ENCODE results near the gene ZNF23.
"Not testable (repeated sequence)": the region's sequence is repeated elsewhere in the genome, so short reads cannot be mapped to it uniquely, and the experiment has no call there.

ZNF23 gene

GRCh38 chr16:71461686-71462648 lies at the start of gene ZNF23:
TSS of gene ZNF23 (minus strand) at chr16:71462247. CDS start at chr16:71456796, 5,451 bp downstream.
- in situ Hi-C loops (cut with MboI; ENCODE audit: low sequenced_read_pairs), result no loop called here

DNA sequence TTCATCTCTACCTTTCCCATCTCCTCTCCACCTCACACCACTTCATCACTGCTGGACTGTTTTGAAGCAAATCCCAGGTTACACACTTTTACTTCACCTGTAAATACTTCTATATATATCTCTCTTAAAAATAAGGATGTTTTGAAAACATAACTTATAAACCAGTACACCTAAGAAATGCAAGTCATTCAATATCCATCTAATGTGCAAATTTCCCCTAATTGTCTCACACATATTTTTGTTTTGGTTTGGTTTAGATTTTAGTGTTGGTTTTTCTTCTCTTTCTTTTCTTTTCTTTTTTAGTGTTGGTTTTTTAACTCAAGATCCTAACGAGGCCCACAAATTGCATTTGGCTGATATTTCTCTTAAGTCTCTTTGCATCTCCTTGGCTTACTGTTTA lies 45.0 kb upstream of the ZNF23 start:
- in situ Hi-C loops (cut with MboI; ENCODE audit: low sequenced_read_pairs), result no loop called here

DNA sequence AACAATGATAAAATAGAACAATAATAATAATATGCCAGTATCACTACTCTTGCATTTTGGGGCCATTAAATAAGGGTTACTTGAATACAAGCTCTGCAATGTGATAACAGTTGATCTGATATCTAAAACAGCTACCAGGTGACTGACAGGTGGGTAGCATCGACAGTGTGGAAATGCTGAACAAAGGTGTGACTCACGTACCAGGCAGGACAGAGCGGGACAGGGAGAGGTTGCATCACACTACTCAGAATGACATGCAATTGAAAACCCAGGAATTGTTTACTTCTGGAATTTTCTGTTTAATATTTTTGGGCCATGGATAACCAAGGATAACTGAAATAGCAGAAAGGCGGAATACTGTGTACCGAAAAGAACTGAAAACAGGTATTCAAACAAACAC lies 42.9 kb upstream of the ZNF23 start:
- in situ Hi-C loops (cut with MboI; ENCODE audit: low sequenced_read_pairs), result no loop called here

DNA sequence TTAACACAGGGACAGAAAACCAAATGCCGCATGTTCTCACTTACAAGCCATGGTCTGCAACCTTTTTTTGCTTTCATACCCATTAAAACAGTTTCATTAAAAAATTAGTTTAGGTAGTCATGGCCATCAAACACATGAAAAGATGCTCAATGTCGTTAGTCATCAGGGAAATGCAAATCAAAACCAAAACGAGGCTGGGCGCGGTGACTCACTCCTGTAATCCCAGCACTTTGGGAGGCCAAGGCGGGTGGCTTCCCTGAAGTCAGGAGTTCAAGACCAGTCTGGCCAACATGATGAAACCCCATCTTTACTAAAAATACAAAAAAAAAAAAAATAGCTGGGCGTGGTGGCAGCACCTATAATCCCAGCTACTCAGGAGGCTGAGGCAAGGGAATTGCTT lies 42.0 kb upstream of the ZNF23 start:
- in situ Hi-C loops (cut with MboI; ENCODE audit: low sequenced_read_pairs), result not testable (repeated sequence)

DNA sequence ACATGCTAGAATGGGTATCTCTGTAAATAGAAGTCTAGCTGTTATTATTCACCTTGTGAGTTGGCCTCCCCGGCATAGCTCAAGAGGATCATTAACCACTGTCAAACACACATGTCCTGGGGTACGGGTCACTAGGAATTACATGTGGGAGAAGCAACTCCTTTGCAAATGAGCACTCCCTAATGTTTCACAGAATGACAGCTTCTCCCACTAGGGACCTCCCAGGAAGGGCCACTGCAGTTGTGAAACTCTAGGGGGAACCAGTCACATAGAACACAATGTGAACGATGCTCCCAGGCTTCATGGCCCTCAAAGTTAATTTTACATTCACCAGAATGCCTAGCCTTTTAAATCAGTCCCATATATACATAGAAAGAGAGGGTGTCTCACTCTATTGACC lies 39.5 kb upstream of the ZNF23 start:
- in situ Hi-C loops (cut with MboI; ENCODE audit: low sequenced_read_pairs), result no loop called here

- in situ Hi-C loops (cut with MboI; ENCODE audit: low sequenced_read_pairs), result no loop called here
Observed at GRCh38 chr16:71500964-71501363, 38.9 kb upstream of the ZNF23 start.

DNA sequence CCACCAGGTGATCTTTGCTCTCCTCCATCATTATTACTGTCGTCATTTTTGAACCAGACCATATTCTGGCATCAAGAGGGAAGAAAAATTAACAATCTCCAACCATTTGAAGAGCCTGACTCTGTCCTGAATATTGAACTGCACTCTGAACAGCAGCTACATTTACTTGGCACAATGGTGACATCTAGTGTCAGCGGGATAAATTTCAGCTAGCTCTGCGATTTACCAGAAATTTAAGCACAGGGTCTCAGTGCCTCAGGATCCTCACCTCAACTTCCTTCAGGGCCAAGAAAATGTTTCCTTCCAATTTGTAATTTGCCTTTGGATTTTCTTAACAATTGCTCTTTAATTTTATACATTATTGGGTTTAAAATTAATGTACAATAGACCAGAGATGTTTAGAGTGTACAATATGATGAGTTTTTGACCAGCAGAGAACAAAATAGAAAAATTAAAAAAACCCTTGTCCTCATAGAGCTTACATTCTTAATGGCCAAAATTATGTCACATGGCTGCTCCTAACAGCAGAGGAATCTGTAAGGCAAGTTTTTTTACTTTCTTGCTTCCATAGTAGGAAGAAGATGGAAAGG lies 37.8 kb upstream of the ZNF23 start:
- in situ Hi-C loops (cut with MboI; ENCODE audit: low sequenced_read_pairs), result no loop called here

DNA sequence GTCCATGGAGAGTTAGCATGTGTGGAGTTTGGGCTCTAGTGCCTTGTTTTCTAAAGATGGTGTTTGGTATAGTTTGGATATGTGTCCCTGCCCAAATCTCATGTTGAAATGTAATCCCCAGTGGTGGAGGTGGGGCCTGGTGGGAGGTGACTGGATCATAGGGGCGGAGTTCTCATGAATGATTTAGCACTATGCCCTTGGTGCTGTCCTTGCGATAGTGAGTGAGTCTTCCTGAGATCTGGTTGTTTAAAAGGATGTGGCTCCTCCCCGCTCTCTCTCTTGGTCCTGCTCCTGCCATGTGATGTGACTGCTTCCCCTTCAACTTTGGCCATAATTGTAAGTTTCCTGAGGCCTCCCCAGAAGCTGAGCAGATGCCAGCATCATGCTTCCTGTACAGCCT lies 36.0 kb upstream of the ZNF23 start:
- in situ Hi-C loops (cut with MboI; ENCODE audit: low sequenced_read_pairs), result no loop called here

DNA sequence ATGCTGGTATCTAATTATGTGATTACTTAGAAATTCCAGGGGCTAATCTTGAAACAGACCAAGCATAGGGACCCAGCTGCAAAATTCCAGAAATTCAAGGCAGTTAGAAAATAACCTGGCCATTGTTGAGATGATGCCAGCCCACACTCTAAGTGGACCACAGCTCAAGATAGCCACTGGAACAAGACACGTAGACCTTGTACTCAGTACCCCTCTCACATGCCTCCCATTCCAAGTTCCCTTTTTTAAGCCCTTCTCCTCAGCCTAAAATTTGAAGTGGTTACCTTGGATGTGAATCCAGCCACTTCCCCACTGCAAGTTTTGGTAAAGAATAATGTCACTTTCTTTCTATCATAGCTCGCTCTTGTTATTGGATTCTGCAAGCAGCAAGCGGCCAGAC lies 31.2 kb upstream of the ZNF23 start:
- in situ Hi-C loops (cut with MboI; ENCODE audit: low sequenced_read_pairs), result no loop called here

DNA sequence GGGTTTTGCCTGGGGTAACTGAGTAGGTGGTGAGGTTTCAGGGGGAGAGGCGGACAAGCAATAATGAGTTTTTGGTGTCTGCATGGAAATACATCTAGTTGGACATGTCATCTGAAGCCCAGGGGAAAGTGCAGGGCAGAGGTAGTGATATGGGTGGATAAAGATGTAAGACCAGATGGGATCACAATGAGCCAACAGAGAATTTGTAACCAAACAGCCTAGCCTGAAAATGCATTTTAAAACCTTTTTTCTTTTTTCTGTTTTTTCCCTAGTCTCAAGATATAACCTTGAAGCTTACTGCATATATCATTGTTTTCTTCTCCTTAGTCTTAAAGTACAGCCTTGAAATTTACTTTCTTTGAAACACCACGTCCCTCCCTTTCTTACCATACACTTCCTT lies 30.7 kb upstream of the ZNF23 start:
- in situ Hi-C loops (cut with MboI; ENCODE audit: low sequenced_read_pairs), result no loop called here

- in situ Hi-C loops (cut with MboI; ENCODE audit: low sequenced_read_pairs), result no loop called here
Observed at GRCh38 chr16:71491054-71491453, 29.0 kb upstream of the ZNF23 start.

GRCh38 chr16:71490361-71490760 lies 28.3 kb upstream of the ZNF23 start:
- in situ Hi-C loops (cut with MboI; ENCODE audit: low sequenced_read_pairs), result no loop called here

DNA sequence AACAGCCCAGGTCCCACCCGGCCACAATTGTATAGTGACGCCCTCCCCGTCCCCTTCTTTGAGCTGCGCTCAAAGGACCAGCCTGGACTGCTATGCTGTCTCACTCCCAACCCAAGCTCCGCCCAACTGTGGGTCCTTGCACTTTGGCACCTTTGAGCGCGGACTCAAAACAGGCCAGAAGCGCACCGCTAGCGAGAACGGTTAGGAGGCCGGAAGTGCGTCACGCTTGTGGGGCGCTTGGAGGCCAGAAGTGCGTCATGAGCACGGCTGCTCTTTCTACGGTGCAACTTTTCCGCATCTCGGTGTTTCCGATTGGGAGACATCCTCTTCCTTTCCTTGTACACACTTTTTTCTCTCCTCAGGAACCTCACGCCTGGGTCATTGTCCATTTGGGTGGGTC lies 27.1 kb upstream of the ZNF23 start, which contains the start of gene ZNF19:
Gene ZNF19, minus strand, starts transcription at position 203 of the 400 bp plus-strand sequence. CDS start 7,210 bp downstream, outside the sequence.
- in situ Hi-C loops (cut with MboI; ENCODE audit: low sequenced_read_pairs), result no loop called here

- in situ Hi-C loops (cut with MboI; ENCODE audit: low sequenced_read_pairs), result no loop called here
Observed at GRCh38 chr16:71484006-71484893, 22.2 kb upstream of the ZNF23 start.

DNA sequence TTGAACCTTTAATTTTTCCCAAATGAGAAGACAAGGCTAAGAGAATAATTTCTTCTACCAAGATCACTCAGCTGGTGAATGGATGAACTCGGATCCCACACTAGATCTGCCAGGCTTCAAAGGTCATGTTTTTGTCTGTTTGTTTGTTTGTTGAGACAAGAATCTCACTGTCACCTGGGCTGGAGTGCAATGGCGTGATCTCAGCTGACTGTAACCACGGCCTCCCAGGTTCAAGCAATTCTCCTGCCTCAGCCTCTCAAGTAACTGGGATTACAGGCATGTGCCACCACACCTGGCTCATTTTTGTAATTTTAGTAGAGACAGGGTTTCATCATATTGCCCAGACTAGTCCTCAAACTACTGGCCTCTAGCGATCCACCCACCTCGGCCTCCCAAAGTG lies 20.5 kb upstream of the ZNF23 start:
- in situ Hi-C loops (cut with MboI; ENCODE audit: low sequenced_read_pairs), result no loop called here

DNA sequence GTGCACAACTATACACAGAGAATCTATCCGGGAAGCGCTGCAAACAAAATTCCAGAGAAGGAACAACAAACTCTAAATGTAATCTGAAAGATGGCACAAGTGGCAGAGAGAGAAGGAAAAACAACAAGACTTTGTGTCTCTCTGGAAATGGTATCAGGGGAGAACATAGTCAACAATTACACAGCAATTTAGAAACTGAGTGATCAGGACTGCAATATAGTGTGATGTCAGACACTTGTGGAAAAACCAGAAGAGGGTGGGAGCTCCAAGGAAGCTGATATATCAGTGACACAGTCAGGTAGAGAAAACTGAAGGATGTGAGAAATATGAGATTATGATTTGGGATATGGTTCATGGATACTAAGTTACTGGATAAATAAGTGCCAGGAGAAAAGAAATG lies 18.9 kb upstream of the ZNF23 start:
- in situ Hi-C loops (cut with MboI; ENCODE audit: low sequenced_read_pairs), result no loop called here

DNA sequence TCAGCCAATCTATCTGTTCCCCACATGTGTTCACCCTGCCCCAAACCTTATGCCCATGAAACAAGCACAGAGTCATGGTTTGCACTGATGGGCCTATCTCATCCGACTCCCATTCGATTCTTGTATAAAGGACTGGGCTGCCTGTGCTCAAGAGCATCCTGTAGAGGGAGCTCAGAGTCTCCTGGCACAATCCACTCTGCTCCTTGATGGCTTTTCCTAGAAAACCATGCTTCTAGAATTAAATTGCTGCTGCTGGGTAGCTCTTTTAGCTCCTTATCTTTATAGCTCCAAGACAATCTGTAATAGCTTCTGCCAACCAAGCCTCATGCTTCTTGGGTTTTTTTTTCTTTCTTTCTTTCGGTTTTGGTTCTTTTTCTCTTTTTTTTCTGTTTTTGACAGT lies 17.4 kb upstream of the ZNF23 start:
- in situ Hi-C loops (cut with MboI; ENCODE audit: low sequenced_read_pairs), result no loop called here

- in situ Hi-C loops (cut with MboI; ENCODE audit: low sequenced_read_pairs), result no loop called here
Observed at GRCh38 chr16:71476457-71477124, 14.5 kb upstream of the ZNF23 start.

DNA sequence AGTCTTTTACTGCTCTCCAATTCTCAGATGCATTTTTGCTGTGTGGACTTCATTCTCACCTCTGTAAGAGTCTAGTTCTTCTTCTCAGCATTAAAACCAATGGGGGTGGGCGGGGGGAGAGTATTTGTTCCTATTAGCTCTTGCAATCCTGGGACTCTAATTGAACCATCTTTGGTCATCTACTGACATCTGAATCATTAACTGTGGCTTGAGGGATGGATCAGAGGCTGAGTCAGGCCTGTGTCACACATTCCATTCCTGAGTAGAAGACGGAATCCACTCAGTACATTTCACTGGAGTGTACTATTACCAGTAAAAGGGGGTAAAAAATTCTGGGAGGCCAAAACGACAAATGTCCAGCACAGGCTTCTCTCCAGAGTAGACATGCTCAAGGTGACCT lies 12.8 kb upstream of the ZNF23 start:
- in situ Hi-C loops (cut with MboI; ENCODE audit: low sequenced_read_pairs), result no loop called here

GRCh38 chr16:71473891-71474290 lies 11.8 kb upstream of the ZNF23 start:
- in situ Hi-C loops (cut with MboI; ENCODE audit: low sequenced_read_pairs), result no loop called here

GRCh38 chr16:71472931-71473330 lies 10.9 kb upstream of the ZNF23 start:
- in situ Hi-C loops (cut with MboI; ENCODE audit: low sequenced_read_pairs), result no loop called here
